Measurements from ENCODE around the gene TBX15. TPM values are rescaled to one million over a fixed set of nuclear protein-coding genes. Genes with fewer than 3 reads are reported as not detected.

The TBX15 gene
- total and polyA plus RNA-seq, 2 experiments from 2014 or later, result 0.21 TPM; not detected in 1

DNA sequence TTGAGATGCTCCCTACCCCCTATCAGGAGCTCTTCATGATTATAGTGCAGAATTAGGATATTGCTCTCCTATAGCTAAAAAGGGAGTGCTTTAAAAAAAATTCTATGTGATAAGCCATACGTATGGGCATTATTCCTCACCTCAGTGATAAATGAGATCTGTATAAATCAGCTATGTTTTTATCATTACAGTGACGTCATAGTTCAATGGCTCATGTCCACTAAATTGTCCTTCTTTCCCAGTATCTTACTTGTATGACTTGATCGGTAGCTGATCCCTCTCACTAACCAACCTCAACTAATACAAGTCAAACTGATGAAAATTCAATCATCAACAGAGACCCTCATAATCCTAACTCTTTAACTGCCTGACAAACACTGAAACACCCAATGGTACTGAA is 93.3 kb downstream of the TBX15 start:
- no peaks in the 10 kb centered on the region for H3K4me1 Mint-ChIP-seq
- H3K36me3 ChIP-seq (ENCODE audit: insufficient read depth), result no peaks in the 10 kb centered on the region
- no peak overlapping the region for H3K27ac ChIP-seq (ENCODE audit: low read depth)
- no peaks in the 10 kb centered on the region for H3K4me1 ChIP-seq (ENCODE audit: insufficient read depth)
- DNase-seq (ENCODE audit: low spot score), result no peak
- H2AFZ ChIP-seq, result no peak overlapping the region
- no peaks in the 10 kb centered on the region for H3K27me3 Mint-ChIP-seq (ENCODE audit: insufficient read depth, low read depth, poor library complexity)
- TF ChIP-seq, protein P1, sequence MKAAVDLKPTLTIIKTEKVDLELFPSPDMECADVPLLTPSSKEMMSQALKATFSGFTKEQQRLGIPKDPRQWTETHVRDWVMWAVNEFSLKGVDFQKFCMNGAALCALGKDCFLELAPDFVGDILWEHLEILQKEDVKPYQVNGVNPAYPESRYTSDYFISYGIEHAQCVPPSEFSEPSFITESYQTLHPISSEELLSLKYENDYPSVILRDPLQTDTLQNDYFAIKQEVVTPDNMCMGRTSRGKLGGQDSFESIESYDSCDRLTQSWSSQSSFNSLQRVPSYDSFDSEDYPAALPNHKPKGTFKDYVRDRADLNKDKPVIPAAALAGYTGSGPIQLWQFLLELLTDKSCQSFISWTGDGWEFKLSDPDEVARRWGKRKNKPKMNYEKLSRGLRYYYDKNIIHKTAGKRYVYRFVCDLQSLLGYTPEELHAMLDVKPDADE (IDR thresholded peaks at IDR 0.05), result no peak
- no peak for TF ChIP-seq EZH2phosphoT487 (IDR thresholded peaks at IDR 0.05; ENCODE audit: unreplicated experiment)
- TF ChIP-seq EZH2 (IDR thresholded peaks at IDR 0.05; ENCODE audit: low read depth, unreplicated experiment), result no peak
- TF ChIP-seq STAT1 (IDR thresholded peaks at IDR 0.05; ENCODE audit: unreplicated experiment), result no peak
- TF ChIP-seq, protein P2, sequence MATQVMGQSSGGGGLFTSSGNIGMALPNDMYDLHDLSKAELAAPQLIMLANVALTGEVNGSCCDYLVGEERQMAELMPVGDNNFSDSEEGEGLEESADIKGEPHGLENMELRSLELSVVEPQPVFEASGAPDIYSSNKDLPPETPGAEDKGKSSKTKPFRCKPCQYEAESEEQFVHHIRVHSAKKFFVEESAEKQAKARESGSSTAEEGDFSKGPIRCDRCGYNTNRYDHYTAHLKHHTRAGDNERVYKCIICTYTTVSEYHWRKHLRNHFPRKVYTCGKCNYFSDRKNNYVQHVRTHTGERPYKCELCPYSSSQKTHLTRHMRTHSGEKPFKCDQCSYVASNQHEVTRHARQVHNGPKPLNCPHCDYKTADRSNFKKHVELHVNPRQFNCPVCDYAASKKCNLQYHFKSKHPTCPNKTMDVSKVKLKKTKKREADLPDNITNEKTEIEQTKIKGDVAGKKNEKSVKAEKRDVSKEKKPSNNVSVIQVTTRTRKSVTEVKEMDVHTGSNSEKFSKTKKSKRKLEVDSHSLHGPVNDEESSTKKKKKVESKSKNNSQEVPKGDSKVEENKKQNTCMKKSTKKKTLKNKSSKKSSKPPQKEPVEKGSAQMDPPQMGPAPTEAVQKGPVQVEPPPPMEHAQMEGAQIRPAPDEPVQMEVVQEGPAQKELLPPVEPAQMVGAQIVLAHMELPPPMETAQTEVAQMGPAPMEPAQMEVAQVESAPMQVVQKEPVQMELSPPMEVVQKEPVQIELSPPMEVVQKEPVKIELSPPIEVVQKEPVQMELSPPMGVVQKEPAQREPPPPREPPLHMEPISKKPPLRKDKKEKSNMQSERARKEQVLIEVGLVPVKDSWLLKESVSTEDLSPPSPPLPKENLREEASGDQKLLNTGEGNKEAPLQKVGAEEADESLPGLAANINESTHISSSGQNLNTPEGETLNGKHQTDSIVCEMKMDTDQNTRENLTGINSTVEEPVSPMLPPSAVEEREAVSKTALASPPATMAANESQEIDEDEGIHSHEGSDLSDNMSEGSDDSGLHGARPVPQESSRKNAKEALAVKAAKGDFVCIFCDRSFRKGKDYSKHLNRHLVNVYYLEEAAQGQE (IDR thresholded peaks at IDR 0.05; ENCODE audit: unreplicated experiment), result no peak
- no peak for TF ChIP-seq POLR2AphosphoS5 (IDR thresholded peaks at IDR 0.05; ENCODE audit: low read depth)
- no peak for TF ChIP-seq NANOG (IDR thresholded peaks at IDR 0.05; ENCODE audit: borderline replicate concordance)
- no peak for TF ChIP-seq CREB1 (CRISPR knock-in tag; IDR thresholded peaks at IDR 0.05; ENCODE audit: low read depth)
- no peak for TF ChIP-seq JUNB (IDR thresholded peaks at IDR 0.05; ENCODE audit: unreplicated experiment)
- TF ChIP-seq, protein P3, sequence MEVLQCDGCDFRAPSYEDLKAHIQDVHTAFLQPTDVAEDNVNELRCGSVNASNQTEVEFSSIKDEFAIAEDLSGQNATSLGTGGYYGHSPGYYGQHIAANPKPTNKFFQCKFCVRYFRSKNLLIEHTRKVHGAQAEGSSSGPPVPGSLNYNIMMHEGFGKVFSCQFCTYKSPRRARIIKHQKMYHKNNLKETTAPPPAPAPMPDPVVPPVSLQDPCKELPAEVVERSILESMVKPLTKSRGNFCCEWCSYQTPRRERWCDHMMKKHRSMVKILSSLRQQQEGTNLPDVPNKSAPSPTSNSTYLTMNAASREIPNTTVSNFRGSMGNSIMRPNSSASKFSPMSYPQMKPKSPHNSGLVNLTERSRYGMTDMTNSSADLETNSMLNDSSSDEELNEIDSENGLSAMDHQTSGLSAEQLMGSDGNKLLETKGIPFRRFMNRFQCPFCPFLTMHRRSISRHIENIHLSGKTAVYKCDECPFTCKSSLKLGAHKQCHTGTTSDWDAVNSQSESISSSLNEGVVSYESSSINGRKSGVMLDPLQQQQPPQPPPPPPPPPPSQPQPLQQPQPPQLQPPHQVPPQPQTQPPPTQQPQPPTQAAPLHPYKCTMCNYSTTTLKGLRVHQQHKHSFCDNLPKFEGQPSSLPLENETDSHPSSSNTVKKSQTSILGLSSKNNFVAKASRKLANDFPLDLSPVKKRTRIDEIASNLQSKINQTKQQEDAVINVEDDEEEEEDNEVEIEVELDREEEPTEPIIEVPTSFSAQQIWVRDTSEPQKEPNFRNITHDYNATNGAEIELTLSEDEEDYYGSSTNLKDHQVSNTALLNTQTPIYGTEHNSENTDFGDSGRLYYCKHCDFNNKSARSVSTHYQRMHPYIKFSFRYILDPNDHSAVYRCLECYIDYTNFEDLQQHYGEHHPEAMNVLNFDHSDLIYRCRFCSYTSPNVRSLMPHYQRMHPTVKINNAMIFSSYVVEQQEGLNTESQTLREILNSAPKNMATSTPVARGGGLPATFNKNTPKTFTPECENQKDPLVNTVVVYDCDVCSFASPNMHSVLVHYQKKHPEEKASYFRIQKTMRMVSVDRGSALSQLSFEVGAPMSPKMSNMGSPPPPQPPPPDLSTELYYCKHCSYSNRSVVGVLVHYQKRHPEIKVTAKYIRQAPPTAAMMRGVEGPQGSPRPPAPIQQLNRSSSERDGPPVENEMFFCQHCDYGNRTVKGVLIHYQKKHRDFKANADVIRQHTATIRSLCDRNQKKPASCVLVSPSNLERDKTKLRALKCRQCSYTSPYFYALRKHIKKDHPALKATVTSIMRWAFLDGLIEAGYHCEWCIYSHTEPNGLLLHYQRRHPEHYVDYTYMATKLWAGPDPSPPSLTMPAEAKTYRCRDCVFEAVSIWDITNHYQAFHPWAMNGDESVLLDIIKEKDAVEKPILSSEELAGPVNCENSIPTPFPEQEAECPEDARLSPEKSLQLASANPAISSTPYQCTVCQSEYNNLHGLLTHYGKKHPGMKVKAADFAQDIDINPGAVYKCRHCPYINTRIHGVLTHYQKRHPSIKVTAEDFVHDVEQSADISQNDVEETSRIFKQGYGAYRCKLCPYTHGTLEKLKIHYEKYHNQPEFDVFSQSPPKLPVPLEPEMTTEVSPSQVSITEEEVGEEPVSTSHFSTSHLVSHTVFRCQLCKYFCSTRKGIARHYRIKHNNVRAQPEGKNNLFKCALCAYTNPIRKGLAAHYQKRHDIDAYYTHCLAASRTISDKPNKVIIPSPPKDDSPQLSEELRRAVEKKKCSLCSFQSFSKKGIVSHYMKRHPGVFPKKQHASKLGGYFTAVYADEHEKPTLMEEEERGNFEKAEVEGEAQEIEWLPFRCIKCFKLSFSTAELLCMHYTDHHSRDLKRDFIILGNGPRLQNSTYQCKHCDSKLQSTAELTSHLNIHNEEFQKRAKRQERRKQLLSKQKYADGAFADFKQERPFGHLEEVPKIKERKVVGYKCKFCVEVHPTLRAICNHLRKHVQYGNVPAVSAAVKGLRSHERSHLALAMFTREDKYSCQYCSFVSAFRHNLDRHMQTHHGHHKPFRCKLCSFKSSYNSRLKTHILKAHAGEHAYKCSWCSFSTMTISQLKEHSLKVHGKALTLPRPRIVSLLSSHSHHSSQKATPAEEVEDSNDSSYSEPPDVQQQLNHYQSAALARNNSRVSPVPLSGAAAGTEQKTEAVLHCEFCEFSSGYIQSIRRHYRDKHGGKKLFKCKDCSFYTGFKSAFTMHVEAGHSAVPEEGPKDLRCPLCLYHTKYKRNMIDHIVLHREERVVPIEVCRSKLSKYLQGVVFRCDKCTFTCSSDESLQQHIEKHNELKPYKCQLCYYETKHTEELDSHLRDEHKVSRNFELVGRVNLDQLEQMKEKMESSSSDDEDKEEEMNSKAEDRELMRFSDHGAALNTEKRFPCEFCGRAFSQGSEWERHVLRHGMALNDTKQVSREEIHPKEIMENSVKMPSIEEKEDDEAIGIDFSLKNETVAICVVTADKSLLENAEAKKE (CRISPR knock-in tag; IDR thresholded peaks at IDR 0.05), result no peak
- no peak for TF ChIP-seq ZNF331 (CRISPR knock-in tag; IDR thresholded peaks at IDR 0.05; ENCODE audit: low read depth)
- TF ChIP-seq ZNF114 (CRISPR knock-in tag; IDR thresholded peaks at IDR 0.05), result no peak
- TF ChIP-seq, protein P4, sequence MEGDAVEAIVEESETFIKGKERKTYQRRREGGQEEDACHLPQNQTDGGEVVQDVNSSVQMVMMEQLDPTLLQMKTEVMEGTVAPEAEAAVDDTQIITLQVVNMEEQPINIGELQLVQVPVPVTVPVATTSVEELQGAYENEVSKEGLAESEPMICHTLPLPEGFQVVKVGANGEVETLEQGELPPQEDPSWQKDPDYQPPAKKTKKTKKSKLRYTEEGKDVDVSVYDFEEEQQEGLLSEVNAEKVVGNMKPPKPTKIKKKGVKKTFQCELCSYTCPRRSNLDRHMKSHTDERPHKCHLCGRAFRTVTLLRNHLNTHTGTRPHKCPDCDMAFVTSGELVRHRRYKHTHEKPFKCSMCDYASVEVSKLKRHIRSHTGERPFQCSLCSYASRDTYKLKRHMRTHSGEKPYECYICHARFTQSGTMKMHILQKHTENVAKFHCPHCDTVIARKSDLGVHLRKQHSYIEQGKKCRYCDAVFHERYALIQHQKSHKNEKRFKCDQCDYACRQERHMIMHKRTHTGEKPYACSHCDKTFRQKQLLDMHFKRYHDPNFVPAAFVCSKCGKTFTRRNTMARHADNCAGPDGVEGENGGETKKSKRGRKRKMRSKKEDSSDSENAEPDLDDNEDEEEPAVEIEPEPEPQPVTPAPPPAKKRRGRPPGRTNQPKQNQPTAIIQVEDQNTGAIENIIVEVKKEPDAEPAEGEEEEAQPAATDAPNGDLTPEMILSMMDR (conservative IDR thresholded peaks at IDR 0.05; ENCODE audit: low read depth in 2 of 2), result no peak
- no peaks in the 10 kb centered on the region for H3F3A ChIP-seq (replicated peaks; ENCODE audit: low read depth)
- no peaks in the 10 kb centered on the region for H4K20me1 ChIP-seq (replicated peaks; ENCODE audit: insufficient read depth)
- peaks cover 21% of the 10 kb centered on the region; the same call in 1 of the 2 replicates for H3K9me2 ChIP-seq (ENCODE audit: insufficient read depth)
- no peaks in the 10 kb centered on the region for H3K36me3 Mint-ChIP-seq (ENCODE audit: low read depth)
- no peak overlapping the region for H3K27ac Mint-ChIP-seq
- H3K27me3 ChIP-seq (ENCODE audit: insufficient read depth), result no peaks in the 10 kb centered on the region
- no peak overlapping the region for H3K4me2 ChIP-seq
- no peak overlapping the region for H3K4me3 ChIP-seq
- H3K4me3 Mint-ChIP-seq, result no peak overlapping the region
- ATAC-seq, result no peak
- no peaks in the 10 kb centered on the region for H3K9me3 Mint-ChIP-seq
- no peaks in the 10 kb centered on the region for H3K79me2 ChIP-seq (replicated peaks; ENCODE audit: insufficient read depth)

All from GM23338 (cell line).